GM18870 (cell line): ENCODE results near the gene PHGDH.

Experiments used
- ATAC-seq: cut with Tn5 transposase; IDR thresholded peaks from one replicate; pipeline ENCODE4 v1.9.1; 2021; ENCODE audit warnings: moderate library complexity; ENCODE audit not compliant: unreplicated experiment

PHGDH gene

DNA sequence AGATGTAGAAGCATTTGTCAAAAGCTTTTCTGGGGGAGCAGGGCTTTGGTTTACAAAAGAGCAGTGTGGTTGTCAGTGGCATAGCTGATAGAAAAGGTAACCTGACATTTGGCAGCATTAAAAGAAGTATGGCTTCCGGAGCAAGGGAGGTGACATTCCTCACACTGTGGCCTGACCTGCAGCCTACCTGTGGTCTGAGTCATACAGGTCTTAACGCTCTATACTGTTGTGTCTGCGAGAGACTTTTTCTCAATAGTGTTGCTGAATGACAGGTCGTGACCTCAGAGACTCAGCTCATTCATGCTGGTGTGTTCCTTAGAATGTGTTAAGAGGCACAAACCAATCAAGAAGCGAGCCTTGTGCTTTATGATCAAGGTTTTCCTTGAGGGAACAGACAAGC lies 19.3 kb downstream of the PHGDH start:
- no peak for ATAC-seq

DNA sequence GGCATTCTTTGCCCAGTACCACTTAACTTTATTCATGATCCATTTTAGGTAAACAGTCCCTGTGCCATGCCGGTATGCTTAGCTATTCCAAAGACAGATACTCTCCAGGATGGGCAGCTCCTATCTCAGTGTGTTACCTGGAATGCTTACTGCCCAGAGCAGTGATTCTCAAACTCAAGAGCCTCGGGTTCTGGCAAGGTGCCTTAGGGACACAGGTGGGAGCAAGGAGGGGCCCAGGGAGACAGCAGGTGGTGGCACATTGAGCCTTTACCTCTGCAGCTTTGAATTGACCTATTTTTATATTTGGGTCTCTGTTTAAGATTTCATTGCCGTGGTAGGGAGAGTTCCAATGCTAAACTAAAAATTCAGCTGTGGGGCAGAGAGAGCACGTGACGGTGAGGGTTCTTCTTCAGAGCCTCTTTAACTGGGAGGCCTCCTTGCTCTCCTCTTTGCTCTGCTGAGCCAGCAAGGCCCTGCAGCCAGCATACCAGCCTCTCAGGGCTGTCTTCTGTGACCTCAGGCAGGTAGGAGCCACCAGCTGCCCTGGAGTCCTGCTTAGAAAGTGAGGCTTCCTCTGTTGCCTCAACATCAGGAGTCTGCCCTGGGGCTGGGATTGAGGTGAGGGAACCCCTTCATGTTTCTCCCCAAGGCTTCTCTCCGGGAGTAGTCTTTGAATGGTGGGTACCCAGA lies 20.2 kb downstream of the PHGDH start:
- ATAC-seq = no peak

DNA sequence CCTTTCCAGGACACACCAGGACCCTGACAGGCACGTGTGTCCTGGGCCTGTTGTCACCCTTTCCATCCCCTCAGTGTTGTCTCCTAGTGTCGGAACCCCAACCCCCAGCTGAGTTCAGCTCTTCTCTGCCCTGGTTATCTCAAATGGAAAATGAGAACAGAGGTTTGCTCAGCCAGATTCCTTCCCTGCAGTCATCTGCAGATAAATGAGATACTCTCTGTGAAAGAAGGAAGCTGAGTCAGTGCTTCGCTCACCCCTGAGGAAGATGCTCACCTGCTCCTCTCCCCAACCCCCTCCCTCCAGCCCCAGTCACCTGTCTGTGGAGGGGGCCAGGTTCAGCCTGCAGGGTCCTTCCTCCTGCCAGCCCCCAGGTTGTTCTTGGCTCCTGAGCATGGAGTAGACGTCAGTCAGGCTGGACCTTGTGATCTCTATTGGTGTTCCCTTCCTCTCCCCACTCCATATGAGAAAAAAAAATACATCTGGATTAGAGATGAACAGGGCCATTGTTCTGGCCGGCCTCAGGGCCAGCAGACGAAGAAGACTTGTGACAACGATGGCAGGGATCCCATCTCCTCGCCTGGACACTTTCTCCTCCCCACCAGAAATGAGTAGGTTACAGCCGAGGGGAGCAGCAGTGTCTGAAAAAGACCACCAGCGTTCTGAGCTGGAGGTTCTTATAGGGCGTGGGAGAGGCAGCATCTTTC lies 20.9 kb downstream of the PHGDH start:
- no peak for ATAC-seq

DNA sequence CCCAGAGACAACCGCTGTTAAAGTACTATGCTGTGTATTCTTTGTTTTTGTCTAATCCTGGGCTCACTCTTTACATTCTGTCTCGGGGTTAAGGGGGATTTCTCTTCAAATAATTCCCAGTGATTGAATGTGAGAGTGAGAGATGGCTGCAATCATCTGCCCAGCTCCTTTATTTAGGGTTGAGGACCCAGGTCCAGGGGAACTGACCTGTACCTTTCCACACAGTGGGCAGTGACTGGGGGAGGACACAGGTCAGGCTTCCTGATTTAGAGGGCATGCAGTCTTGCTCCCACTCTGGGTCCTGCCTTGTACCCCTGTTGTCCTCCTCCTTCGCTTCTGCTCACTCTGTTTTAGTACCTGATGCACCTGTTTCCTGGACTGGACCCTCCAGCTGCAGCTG lies 22.0 kb downstream of the PHGDH start:
- ATAC-seq = no peak

GRCh38 chr1:119735217-119735616 lies 23.5 kb downstream of the PHGDH start:
- ATAC-seq = no peak

- no peak for ATAC-seq
Observed at GRCh38 chr1:119736649-119737039, 24.9 kb downstream of the PHGDH start.

DNA sequence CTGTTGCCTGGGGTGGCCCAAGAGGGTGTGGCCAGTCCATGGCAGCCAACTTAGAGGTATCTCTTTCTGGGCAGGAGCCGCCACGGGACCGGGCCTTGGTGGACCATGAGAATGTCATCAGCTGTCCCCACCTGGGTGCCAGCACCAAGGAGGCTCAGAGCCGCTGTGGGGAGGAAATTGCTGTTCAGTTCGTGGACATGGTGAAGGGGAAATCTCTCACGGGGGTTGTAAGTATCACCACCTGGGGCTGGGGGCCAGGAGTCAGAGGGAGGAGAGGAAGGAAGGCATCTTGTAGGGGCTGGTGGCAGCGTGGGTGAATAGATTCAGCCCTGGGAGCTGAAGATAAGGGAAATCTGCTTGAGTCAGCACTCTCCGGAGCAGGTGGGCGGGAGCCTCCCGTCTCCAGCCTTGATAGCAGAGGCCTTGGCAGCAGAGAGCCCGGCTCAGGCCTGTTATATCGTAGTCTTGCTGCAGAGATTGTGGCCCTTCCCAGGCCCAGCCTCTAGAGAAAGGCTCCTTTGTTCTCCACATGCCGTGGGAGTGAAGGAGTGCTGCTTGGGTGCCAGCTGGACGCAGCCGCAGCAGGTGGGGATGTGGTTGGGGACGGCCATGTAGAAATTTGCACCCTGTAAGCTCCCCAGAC lies 25.4 kb downstream of the PHGDH start:
- ATAC-seq = no peak

DNA sequence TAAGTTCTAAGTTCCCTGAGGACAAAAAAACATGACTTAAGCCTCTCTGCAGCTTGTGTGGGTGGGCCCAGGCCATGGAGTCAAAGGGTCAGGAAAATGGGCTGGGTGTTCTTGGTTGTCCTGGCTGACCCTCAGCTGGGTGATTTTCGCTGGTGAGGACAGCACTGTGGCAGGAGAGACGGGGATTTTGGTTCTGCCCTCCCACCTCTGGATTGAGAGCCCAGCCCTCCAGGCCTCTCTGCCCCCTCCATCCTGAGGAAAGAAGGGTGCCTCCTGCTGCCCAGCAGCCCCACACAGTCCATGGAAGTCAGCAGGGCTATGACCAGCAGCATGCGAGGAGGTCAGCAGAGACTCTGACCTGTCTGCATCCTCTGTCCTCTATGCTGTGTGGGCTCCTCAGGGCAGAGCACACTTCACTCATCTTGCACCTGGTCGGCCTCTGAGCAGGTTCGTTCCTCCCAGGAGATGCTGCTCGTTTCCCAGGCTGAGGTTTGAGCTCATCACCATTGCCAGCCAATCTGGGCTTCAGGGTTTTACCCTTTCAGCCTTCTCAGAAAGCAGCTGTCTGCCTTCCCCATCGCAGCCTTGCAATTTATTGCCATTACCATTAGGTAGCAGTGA lies 26.5 kb downstream of the PHGDH start:
- no peak for ATAC-seq

GRCh38 chr1:119739150-119739549 lies 27.4 kb downstream of the PHGDH start:
- no peak for ATAC-seq

GRCh38 chr1:119740261-119740660 lies 28.5 kb downstream of the PHGDH start:
- ATAC-seq = no peak

- no peak for ATAC-seq
Observed at GRCh38 chr1:119740896-119741780, 29.4 kb downstream of the PHGDH start.

GRCh38 chr1:119742202-119742601 lies 30.5 kb downstream of the PHGDH start:
- no peak for ATAC-seq

DNA sequence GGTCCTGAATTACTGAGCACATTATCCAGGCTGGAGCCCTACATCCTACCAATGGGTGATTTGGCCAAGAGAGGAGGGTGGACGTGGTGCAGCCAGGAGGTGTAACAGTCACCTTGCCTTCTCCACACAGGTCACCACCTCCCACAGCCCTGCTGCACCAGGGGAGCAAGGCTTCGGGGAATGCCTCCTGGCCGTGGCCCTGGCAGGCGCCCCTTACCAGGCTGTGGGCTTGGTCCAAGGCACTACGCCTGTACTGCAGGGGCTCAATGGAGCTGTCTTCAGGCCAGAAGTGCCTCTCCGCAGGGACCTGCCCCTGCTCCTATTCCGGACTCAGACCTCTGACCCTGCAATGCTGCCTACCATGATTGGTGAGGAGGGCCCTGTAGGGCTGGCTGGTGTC lies 30.9 kb downstream of the PHGDH start:
- ATAC-seq = no peak

GRCh38 chr1:119743308-119743707 lies 31.6 kb downstream of the PHGDH start:
- ATAC-seq = no peak

DNA sequence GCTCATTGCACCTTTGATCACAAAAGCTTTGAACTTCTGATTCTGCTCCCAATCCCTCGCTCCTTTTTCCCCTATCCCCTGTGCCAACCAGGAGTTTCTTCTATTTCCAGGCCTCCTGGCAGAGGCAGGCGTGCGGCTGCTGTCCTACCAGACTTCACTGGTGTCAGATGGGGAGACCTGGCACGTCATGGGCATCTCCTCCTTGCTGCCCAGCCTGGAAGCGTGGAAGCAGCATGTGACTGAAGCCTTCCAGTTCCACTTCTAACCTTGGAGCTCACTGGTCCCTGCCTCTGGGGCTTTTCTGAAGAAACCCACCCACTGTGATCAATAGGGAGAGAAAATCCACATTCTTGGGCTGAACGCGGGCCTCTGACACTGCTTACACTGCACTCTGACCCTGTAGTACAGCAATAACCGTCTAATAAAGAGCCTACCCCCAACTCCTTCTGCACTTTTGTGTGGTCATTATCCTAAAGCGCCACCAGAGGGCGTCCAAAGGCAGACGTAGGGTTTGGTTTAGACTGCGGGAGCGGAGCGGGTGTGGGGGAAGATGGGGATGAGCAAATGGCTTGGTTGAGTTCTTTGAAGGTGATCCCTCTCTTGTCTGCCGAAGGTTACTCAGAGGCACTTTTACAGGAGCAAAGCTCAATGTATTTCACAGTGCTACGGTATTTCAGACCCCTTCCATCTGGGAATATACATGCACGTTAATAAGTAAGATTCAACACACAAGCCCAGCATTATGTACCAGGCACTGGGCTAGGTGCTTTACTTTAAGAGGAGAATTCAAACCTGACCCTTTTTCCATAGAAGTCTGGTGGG lies 32.3 kb downstream of the PHGDH start:
- ATAC-seq = no peak

GRCh38 chr1:119744598-119744942 lies 32.8 kb downstream of the PHGDH start:
- no peak for ATAC-seq

DNA sequence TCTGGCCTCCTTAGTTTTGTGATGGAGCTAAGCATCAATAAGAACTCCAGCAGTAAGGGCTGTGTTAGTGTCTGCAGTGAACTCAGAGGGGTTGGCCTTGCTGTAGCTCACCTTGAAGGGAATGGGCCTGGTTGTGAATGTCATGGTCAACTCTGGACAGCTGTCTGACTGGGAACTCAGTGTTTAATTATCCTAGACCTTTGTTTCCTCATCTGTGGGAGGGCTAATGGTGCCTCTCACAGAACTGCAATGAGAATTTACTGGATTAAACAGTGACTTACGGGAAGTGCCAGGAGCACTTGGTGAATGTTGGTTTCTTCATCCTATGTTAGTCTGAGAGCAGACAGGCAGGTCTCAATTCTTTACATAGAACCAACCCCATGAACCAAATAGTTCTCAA lies 33.3 kb downstream of the PHGDH start:
- no peak for ATAC-seq

- no peak for ATAC-seq
Observed at GRCh38 chr1:119747451-119747850, 35.7 kb downstream of the PHGDH start.

DNA sequence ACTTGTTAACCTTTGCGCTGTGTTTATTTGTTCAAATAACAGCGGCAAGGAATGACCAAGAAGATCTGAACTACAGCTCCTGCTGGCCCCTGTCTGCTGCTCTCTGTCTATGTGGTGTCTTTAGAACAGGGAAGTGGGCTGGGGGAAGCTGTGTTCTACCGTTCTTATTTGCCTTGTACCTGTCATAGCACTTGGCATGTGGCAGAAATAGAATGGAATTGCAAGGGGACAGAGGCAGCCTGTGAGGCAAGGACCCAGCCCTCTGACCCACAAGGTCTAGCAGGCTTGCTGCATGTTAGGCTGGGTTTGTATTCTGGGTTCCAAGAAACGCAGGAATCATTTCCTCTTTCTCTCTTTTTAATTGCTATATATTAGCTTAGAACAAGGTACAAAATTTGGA lies 36.3 kb downstream of the PHGDH start:
- no peak for ATAC-seq

DNA sequence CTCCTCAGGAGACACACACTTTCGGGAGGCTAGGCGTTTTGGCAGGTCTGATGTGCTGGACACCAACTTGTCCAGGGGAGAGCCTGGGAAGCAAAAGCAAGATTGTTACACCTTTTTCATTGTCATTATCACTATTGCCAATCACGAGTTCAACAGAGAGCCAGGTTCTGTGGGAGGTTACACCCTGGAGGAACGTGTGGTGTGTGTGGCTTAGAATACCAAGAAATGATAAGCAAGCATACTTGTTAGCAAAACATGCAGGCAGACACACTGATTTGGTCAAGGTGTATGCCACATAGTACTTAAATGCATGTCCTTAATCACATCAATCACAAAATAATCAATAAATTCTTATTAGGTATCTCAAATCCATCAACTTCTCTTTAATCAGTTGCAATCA lies 40.9 kb downstream of the PHGDH start:
- ATAC-seq = no peak
